ENCODE data around the gene CTIF. TPM values are rescaled to one million over a fixed set of nuclear protein-coding genes. Genes with fewer than 3 reads are reported as not detected.

Gene CTIF
- total and polyA plus RNA-seq, 2 experiments from 2014 or later, result 8.6 to 14.4 TPM

DNA sequence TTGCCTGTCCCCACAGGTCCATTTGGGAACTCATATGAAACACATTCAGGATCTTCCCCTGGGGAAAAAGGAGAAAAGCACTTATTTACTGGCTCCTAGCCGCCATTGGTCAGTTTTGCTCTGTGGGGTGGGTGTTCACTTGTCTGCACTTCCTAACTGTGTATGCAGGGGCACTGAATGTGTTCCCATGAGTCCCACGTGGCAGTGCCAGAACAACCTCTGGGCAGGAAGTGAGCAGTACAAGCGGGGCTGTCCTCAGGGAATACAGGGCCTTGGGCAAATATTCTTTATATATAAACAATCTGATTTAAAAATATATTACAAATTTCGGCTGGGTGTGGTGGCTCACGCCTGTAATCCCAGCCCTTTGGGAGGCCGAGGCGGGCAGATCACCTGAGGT, 21.8 kb upstream of the CTIF start:
- TF ChIP-seq, protein P1, sequence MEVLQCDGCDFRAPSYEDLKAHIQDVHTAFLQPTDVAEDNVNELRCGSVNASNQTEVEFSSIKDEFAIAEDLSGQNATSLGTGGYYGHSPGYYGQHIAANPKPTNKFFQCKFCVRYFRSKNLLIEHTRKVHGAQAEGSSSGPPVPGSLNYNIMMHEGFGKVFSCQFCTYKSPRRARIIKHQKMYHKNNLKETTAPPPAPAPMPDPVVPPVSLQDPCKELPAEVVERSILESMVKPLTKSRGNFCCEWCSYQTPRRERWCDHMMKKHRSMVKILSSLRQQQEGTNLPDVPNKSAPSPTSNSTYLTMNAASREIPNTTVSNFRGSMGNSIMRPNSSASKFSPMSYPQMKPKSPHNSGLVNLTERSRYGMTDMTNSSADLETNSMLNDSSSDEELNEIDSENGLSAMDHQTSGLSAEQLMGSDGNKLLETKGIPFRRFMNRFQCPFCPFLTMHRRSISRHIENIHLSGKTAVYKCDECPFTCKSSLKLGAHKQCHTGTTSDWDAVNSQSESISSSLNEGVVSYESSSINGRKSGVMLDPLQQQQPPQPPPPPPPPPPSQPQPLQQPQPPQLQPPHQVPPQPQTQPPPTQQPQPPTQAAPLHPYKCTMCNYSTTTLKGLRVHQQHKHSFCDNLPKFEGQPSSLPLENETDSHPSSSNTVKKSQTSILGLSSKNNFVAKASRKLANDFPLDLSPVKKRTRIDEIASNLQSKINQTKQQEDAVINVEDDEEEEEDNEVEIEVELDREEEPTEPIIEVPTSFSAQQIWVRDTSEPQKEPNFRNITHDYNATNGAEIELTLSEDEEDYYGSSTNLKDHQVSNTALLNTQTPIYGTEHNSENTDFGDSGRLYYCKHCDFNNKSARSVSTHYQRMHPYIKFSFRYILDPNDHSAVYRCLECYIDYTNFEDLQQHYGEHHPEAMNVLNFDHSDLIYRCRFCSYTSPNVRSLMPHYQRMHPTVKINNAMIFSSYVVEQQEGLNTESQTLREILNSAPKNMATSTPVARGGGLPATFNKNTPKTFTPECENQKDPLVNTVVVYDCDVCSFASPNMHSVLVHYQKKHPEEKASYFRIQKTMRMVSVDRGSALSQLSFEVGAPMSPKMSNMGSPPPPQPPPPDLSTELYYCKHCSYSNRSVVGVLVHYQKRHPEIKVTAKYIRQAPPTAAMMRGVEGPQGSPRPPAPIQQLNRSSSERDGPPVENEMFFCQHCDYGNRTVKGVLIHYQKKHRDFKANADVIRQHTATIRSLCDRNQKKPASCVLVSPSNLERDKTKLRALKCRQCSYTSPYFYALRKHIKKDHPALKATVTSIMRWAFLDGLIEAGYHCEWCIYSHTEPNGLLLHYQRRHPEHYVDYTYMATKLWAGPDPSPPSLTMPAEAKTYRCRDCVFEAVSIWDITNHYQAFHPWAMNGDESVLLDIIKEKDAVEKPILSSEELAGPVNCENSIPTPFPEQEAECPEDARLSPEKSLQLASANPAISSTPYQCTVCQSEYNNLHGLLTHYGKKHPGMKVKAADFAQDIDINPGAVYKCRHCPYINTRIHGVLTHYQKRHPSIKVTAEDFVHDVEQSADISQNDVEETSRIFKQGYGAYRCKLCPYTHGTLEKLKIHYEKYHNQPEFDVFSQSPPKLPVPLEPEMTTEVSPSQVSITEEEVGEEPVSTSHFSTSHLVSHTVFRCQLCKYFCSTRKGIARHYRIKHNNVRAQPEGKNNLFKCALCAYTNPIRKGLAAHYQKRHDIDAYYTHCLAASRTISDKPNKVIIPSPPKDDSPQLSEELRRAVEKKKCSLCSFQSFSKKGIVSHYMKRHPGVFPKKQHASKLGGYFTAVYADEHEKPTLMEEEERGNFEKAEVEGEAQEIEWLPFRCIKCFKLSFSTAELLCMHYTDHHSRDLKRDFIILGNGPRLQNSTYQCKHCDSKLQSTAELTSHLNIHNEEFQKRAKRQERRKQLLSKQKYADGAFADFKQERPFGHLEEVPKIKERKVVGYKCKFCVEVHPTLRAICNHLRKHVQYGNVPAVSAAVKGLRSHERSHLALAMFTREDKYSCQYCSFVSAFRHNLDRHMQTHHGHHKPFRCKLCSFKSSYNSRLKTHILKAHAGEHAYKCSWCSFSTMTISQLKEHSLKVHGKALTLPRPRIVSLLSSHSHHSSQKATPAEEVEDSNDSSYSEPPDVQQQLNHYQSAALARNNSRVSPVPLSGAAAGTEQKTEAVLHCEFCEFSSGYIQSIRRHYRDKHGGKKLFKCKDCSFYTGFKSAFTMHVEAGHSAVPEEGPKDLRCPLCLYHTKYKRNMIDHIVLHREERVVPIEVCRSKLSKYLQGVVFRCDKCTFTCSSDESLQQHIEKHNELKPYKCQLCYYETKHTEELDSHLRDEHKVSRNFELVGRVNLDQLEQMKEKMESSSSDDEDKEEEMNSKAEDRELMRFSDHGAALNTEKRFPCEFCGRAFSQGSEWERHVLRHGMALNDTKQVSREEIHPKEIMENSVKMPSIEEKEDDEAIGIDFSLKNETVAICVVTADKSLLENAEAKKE (CRISPR knock-in tag; IDR thresholded peaks at IDR 0.05), result no peak
- no peak for TF ChIP-seq CREB1 (CRISPR knock-in tag; IDR thresholded peaks at IDR 0.05; ENCODE audit: low read depth)
- TF ChIP-seq, protein P2, sequence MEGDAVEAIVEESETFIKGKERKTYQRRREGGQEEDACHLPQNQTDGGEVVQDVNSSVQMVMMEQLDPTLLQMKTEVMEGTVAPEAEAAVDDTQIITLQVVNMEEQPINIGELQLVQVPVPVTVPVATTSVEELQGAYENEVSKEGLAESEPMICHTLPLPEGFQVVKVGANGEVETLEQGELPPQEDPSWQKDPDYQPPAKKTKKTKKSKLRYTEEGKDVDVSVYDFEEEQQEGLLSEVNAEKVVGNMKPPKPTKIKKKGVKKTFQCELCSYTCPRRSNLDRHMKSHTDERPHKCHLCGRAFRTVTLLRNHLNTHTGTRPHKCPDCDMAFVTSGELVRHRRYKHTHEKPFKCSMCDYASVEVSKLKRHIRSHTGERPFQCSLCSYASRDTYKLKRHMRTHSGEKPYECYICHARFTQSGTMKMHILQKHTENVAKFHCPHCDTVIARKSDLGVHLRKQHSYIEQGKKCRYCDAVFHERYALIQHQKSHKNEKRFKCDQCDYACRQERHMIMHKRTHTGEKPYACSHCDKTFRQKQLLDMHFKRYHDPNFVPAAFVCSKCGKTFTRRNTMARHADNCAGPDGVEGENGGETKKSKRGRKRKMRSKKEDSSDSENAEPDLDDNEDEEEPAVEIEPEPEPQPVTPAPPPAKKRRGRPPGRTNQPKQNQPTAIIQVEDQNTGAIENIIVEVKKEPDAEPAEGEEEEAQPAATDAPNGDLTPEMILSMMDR (conservative IDR thresholded peaks at IDR 0.05; ENCODE audit: low read depth in 2 of 2), result no peak
- TF ChIP-seq JUNB (IDR thresholded peaks at IDR 0.05; ENCODE audit: unreplicated experiment), result no peak
- TF ChIP-seq STAT1 (IDR thresholded peaks at IDR 0.05; ENCODE audit: unreplicated experiment), result no peak
- TF ChIP-seq EZH2 (IDR thresholded peaks at IDR 0.05; ENCODE audit: low read depth, unreplicated experiment), result no peak
- H3K4me3 Mint-ChIP-seq, result no peak overlapping the region
- no peaks in the 10 kb centered on the region for H3K9me2 ChIP-seq (ENCODE audit: insufficient read depth)

More for the DNA sequence above, 21.8 kb upstream of the CTIF start:
- Histone ChIP-seq H3K36me3 (ENCODE audit: insufficient read depth) (no peaks in the 10 kb centered on the region), H3K4me1 (ENCODE audit: insufficient read depth) (no peaks in the 10 kb centered on the region), H3K79me2 (replicated peaks; ENCODE audit: insufficient read depth) (no peaks in the 10 kb centered on the region), H2AFZ (no peak overlapping the region), H3K4me3 (no peak overlapping the region), H4K20me1 (replicated peaks; ENCODE audit: insufficient read depth) (no peaks in the 10 kb centered on the region), H3K27ac (ENCODE audit: low read depth) (no peak overlapping the region), H3K27me3 (ENCODE audit: insufficient read depth) (no peaks in the 10 kb centered on the region), H3F3A (replicated peaks; ENCODE audit: low read depth) (no peaks in the 10 kb centered on the region), H3K4me2 (no peak overlapping the region)
- no peak for ATAC-seq
- DNase-seq (ENCODE audit: low spot score), result no peak
- H3K36me3 Mint-ChIP-seq (ENCODE audit: low read depth), result no peaks in the 10 kb centered on the region
- no peaks in the 10 kb centered on the region; the same call in 2 of the 3 replicates for H3K4me1 Mint-ChIP-seq
- H3K9me3 Mint-ChIP-seq, result no peaks in the 10 kb centered on the region
- H3K27me3 Mint-ChIP-seq (ENCODE audit: insufficient read depth, low read depth, poor library complexity), result no peaks in the 10 kb centered on the region
- no peak overlapping the region for H3K27ac Mint-ChIP-seq
